K562 (cell line): ENCODE measurements around the gene DRGX. TPM values are rescaled to one million over a fixed set of nuclear protein-coding genes. Genes with fewer than 3 reads are reported as not detected.

Experiments used
- ATAC-seq: fragments of 200-7000 bp; cut with Tn5 transposase; 3 replicates; pipeline ENCODE4 v1.9.1; 2020; ENCODE audit warnings: moderate library complexity
- BruUV-seq: library from RNA; stranded (reverse); fragments of 400-500 nt; replicated peaks from 2 replicates; lab custom pipeline; 2021; lab: Mats Ljungman, UMichigan
- CTCF ChIA-PET: fragments of 300-600 bp; formaldehyde crosslinking; extraction: SDS; loops from one replicate; lab custom pipeline; 2021; ENCODE audit warnings: low intra/inter-chr PET ratio; lab: Yijun Ruan, JAX
- POLR2A ChIA-PET: fragments of 300-600, 350-650 bp; sonication (Branson Sonifier 250); formaldehyde crosslinking; extraction: SDS; loops from one replicate; lab custom pipeline; 2021; ENCODE audit warnings: antibody characterized with exemption, inconsistent platforms; lab: Yijun Ruan, JAX
- DNase-seq, 4 experiments: peaks; one replicate each; pipeline versions ENCODE4 v3.0.0 to v3.0.0-alpha.2; 2011 to 2018; ENCODE audit warnings: low spot score in 3 of 4, mixed read lengths in 3 of 4; ENCODE audit errors: extremely low read depth in 1 of 4
- FAIRE-seq: peaks from 2 replicates; lab custom pipeline; 2011; peaks lifted over from hg19 to GRCh38; lab: Jason Lieb, UNC
- H2AFZ ChIP-seq: 2 replicates; pipeline ENCODE4 v1.6.0; 2011; ENCODE audit warnings: low read depth, low read length, control low read depth, inconsistent platforms
- H3K27ac ChIP-seq: fragments of 200-600 bp; 3 replicates; pipeline ENCODE4 v1.8.0; 2011; ENCODE audit warnings: low read depth, mild to moderate bottlenecking, control low read depth, inconsistent platforms, low read length, moderate library complexity, mixed read lengths; ENCODE audit errors: extremely low read depth
- H3K27me3 ChIP-seq, 2 experiments: fragments of 300-600 bp in 1 of 2; 2 replicates in 1 of 2; 3 replicates in 1 of 2; pipeline versions ENCODE4 v1.6.0 to v1.8.0; 2011; ENCODE audit warnings: inconsistent platforms in 2 of 2, low read length in 2 of 2, mild to moderate bottlenecking in 1 of 2, mixed read lengths in 1 of 2, moderate library complexity in 1 of 2; ENCODE audit not compliant: control insufficient read depth in 2 of 2, insufficient read depth in 2 of 2
- H3K36me3 ChIP-seq: fragments of 300-600 bp; 3 replicates; pipeline ENCODE4 v1.8.0; 2011; ENCODE audit warnings: mild to moderate bottlenecking, low read length, inconsistent platforms; ENCODE audit not compliant: control insufficient read depth, insufficient read depth
- H3K4me1 ChIP-seq, 2 experiments: fragments of 200-600 bp in 1 of 2; replicated peaks in 1 of 2; 2 replicates in 1 of 2; 3 replicates in 1 of 2; pipeline versions ENCODE4 v1.5.1 to v1.8.0; 2011; ENCODE audit warnings: inconsistent platforms in 2 of 2, low read length in 2 of 2, mild to moderate bottlenecking in 1 of 2, mixed read lengths in 1 of 2, moderate library complexity in 1 of 2; ENCODE audit not compliant: control insufficient read depth in 2 of 2, insufficient read depth in 2 of 2
- H3K4me2 ChIP-seq: 2 replicates; pipeline ENCODE4 v1.6.1; 2011; ENCODE audit warnings: low read length, control low read depth, inconsistent platforms, mixed read lengths; ENCODE audit not compliant: insufficient read depth
- H3K4me3 ChIP-seq: fragments of 200-600 bp; sonication (generic), shearing (Covaris generic); 2 replicates; pipeline ENCODE4 v1.5.1; 2016; ENCODE audit warnings: control low read depth, inconsistent platforms
- H3K79me2 ChIP-seq: fragments of 200-600 bp; 3 replicates; pipeline ENCODE4 v1.8.0; 2011; ENCODE audit warnings: low read length, inconsistent platforms; ENCODE audit not compliant: control insufficient read depth, insufficient read depth
- H3K9ac ChIP-seq, 2 experiments: 2 replicates each; pipeline versions ENCODE4 v1.6.0 to v1.6.1; 2011; ENCODE audit warnings: low read depth in 2 of 2, low read length in 2 of 2, control low read depth in 1 of 2, inconsistent platforms in 1 of 2, mild to moderate bottlenecking in 1 of 2, mixed read lengths in 1 of 2; ENCODE audit not compliant: insufficient read depth in 1 of 2
- H3K9me1 ChIP-seq: one replicate; pipeline ENCODE4 v1.6.0; 2011; ENCODE audit warnings: inconsistent platforms, mild to moderate bottlenecking, low read length, moderate library complexity; ENCODE audit not compliant: control insufficient read depth, insufficient read depth
- H3K9me3 ChIP-seq: replicated peaks from 2 replicates; pipeline ENCODE4 v1.5.1; 2011; ENCODE audit warnings: low read depth, low read length, inconsistent platforms; ENCODE audit not compliant: control insufficient read depth, insufficient read depth
- H4K20me1 ChIP-seq: replicated peaks from 2 replicates; pipeline ENCODE4 v1.6.1; 2011; ENCODE audit warnings: low read length, inconsistent platforms, mixed read lengths; ENCODE audit not compliant: control insufficient read depth, insufficient read depth
- CCNT2 ChIP-seq: IDR thresholded peaks from 2 replicates; pipeline ENCODE4 v1.6.1; 2011; ENCODE audit warnings: borderline replicate concordance, low read depth, mild to moderate bottlenecking, moderate library complexity, mixed read lengths, low read length; ENCODE audit not compliant: insufficient read length; ENCODE audit errors: extremely low read depth
- ELF1 ChIP-seq: fragments of 200-800 bp; sonication (Bioruptor generic); IDR thresholded peaks from 2 replicates; pipeline ENCODE4 v1.6.1; 2016; ENCODE audit warnings: missing genetic modification characterization, missing compliant biosample characterization
- ILF3 ChIP-seq: fragments of 450-650 bp; IDR thresholded peaks from 2 replicates; pipeline ENCODE4 v1.6.1; 2018; ENCODE audit warnings: antibody characterized with exemption, mild to moderate bottlenecking, moderate library complexity, borderline replicate concordance
- NCOA1 ChIP-seq: fragments of 450-650 bp; IDR thresholded peaks from 2 replicates; pipeline ENCODE4 v1.6.1; 2016; ENCODE audit warnings: low read depth
- PKNOX1 ChIP-seq: fragments of 450-650 bp; IDR thresholded peaks from 2 replicates; pipeline ENCODE4 v1.6.1; 2016
- RNF219 ChIP-seq: fragments of 250-450 bp; sonication (Bioruptor Pico); IDR thresholded peaks from 2 replicates; pipeline ENCODE4 v1.5.0; 2022; ENCODE audit warnings: mild to moderate bottlenecking
- TARDBP ChIP-seq: fragments of 450-650 bp; IDR thresholded peaks from 2 replicates; pipeline ENCODE4 v1.6.1; 2016
- ZFP30 ChIP-seq: fragments of 250-450 bp; sonication (Bioruptor Pico); IDR thresholded peaks from 2 replicates; pipeline ENCODE4 v1.8.0; 2022; ENCODE audit warnings: moderate library complexity, mild to moderate bottlenecking, inconsistent platforms, borderline replicate concordance
- ZFPM2 ChIP-seq: fragments of 250-450 bp; sonication (Bioruptor Pico); IDR thresholded peaks from 2 replicates; pipeline ENCODE4 v1.5.1; 2022; ENCODE audit warnings: mild to moderate bottlenecking
- ZKSCAN1 ChIP-seq: fragments of 150-350 bp; IDR thresholded peaks from 2 replicates; pipeline ENCODE4 v1.6.1; 2016; ENCODE audit warnings: low read depth, low read length
- ZNF347 ChIP-seq: fragments of 450-650 bp; formaldehyde crosslinking; IDR thresholded peaks from 2 replicates; pipeline ENCODE4 v1.4.0; 2020; ENCODE audit warnings: low read depth, mild to moderate bottlenecking, moderate library complexity
- ZNF436 ChIP-seq: fragments of 250-450, 450-650 bp; sonication (Bioruptor Pico); formaldehyde crosslinking; IDR thresholded peaks from 2 replicates; pipeline ENCODE4 v1.7.0; 2020; ENCODE audit warnings: mild to moderate bottlenecking
- ZNF586 ChIP-seq: fragments of 450-650 bp; formaldehyde crosslinking; conservative IDR thresholded peaks from 2 replicates; pipeline ENCODE4 v1.4.0; 2020; ENCODE audit warnings: mild to moderate bottlenecking, moderate library complexity
- ZNF77 ChIP-seq: fragments of 250-450 bp; sonication (Bioruptor Pico); IDR thresholded peaks from 2 replicates; pipeline ENCODE4 v1.5.0; 2020
- WGBS: fragments of 100-300 bp; shearing (Covaris generic); methylation state at CpG from one replicate; pipeline ENCODE4 v1.1.6; 2016; ENCODE audit warnings: low coverage, mixed read lengths; ENCODE audit not compliant: insufficient coverage; ENCODE audit errors: missing lambda C conversion rate; 5-methylcytosine and 5-hydroxymethylcytosine counted together
- in situ Hi-C: fragments of 300-500 bp; cut with MboI; formaldehyde crosslinking; loops from 4 replicates; pipeline ENCODE4 v1.15.0; 2018; ENCODE audit warnings: inconsistent platforms, mixed read lengths
- intact Hi-C: fragments of 100-400 bp; cut with micrococcal nuclease; formaldehyde crosslinking; loops from 2 replicates; pipeline ENCODE4 v1.14.2; 2022
- polyA plus RNA-seq, 8 experiments: library from polyadenylated mRNA; depleted of rRNA in 4 of 8; stranded (reverse) in 5 of 8; unstranded in 3 of 8; fragments of >200 nt; fragmentation: Nextera tagmentation in 2 of 8; fragmentation: Illumina TruSeq in 1 of 8; extraction: Ambion mirVana in 2 of 8; extraction: Trizol in 1 of 8; gene quantifications; 2 replicates each; pipeline versions ENCODE4 v1.2.1 to v1.2.3, GENCODE V29; 2011 to 2014; ENCODE audit warnings: inconsistent platforms in 1 of 8, missing spikeins in 1 of 8
- total RNA-seq, 7 experiments: library from RNA; depleted of rRNA in 6 of 7; stranded (reverse); fragments of >200 nt in 6 of 7; fragmentation: Illumina TruSeq in 2 of 7; extraction: Trizol in 2 of 7; gene quantifications; 2 replicates each; pipeline versions ENCODE4 v1.2.1 to v1.2.3, GENCODE V29; 2011 to 2021; ENCODE audit warnings: low replicate concordance in 1 of 7
- TF ChIP-seq, protein P1 (sequence below): fragments of 450-650 bp; IDR thresholded peaks from 2 replicates; pipeline ENCODE4 v1.6.1; 2014; ENCODE audit warnings: low read depth, mild to moderate bottlenecking, moderate library complexity, borderline replicate concordance
- TF ChIP-seq, protein P2 (sequence below): IDR thresholded peaks from 2 replicates; pipeline ENCODE4 v1.6.1; 2016; ENCODE audit warnings: missing genetic modification characterization, missing compliant biosample characterization

DRGX gene
- total and polyA plus RNA-seq, 9 of the 15 experiments (the other 6 are each of a cell fraction or from before 2014, with no cell fraction given), result not detected

- TF ChIP-seq TARDBP (no peak), ZFP30 (CRISPR knock-in tag) (no peak)
These were observed 63.1 kb downstream of the DRGX start (continued) for GRCh38 chr10:49332768-49333167.

- ATAC-seq, result no peak
- intact Hi-C loops, result no loop called here
- 7% methylated on average over 4 of the region's 4 CpGs for WGBS
- ChIA-PET POLR2A (interaction anchor here (0.6 kb wide), 1 partner anchor 80 kb away, joined by 3 read pairs; no protein-coding TSS in a partner anchor), CTCF (no interaction called here)
- in situ Hi-C loops, result no loop called here
- no peaks in the 10 kb centered on the region for H3K9me1 ChIP-seq
- no peaks in the 10 kb centered on the region for H3K79me2 ChIP-seq
- H3K4me1 ChIP-seq, result no peaks in the 10 kb centered on the region
- no peaks in the 10 kb centered on the region for H3K9me3 ChIP-seq
- no peaks in the 10 kb centered on the region for H4K20me1 ChIP-seq
- no TSS peak for BruUV-seq
- H3K27ac ChIP-seq, result no peak overlapping the region
- DNase-seq, result no peak
- H3K27me3 ChIP-seq, result peaks cover 2 to 13% of the 10 kb centered on the region in 2 experiments; a peak in 1 of 5 replicates
- H2AFZ ChIP-seq, result no peak overlapping the region
- H3K4me3 ChIP-seq, result no peak overlapping the region
- H3K36me3 ChIP-seq, result no peaks in the 10 kb centered on the region
- no peak overlapping the region for H3K9ac ChIP-seq
- no peak for TF ChIP-seq ILF3
- no peak for TF ChIP-seq ZNF586 (CRISPR knock-in tag)
- TF ChIP-seq ZNF436 (CRISPR knock-in tag), result no peak
- no peak for TF ChIP-seq RNF219 (CRISPR knock-in tag)
- no peak for TF ChIP-seq ZFPM2 (CRISPR knock-in tag)
- TF ChIP-seq ZNF347 (CRISPR knock-in tag), result no peak
- TF ChIP-seq ZNF77, result no peak
- no peak for TF ChIP-seq ELF1
- TF ChIP-seq, protein P1, sequence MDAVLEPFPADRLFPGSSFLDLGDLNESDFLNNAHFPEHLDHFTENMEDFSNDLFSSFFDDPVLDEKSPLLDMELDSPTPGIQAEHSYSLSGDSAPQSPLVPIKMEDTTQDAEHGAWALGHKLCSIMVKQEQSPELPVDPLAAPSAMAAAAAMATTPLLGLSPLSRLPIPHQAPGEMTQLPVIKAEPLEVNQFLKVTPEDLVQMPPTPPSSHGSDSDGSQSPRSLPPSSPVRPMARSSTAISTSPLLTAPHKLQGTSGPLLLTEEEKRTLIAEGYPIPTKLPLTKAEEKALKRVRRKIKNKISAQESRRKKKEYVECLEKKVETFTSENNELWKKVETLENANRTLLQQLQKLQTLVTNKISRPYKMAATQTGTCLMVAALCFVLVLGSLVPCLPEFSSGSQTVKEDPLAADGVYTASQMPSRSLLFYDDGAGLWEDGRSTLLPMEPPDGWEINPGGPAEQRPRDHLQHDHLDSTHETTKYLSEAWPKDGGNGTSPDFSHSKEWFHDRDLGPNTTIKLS, result no peak
- no peak for TF ChIP-seq CCNT2
- TF ChIP-seq, protein P2, sequence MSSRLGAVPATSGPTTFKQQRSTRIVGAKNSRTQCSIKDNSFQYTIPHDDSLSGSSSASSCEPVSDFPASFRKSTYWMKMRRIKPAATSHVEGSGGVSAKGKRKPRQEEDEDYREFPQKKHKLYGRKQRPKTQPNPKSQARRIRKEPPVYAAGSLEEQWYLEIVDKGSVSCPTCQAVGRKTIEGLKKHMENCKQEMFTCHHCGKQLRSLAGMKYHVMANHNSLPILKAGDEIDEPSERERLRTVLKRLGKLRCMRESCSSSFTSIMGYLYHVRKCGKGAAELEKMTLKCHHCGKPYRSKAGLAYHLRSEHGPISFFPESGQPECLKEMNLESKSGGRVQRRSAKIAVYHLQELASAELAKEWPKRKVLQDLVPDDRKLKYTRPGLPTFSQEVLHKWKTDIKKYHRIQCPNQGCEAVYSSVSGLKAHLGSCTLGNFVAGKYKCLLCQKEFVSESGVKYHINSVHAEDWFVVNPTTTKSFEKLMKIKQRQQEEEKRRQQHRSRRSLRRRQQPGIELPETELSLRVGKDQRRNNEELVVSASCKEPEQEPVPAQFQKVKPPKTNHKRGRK (tag), result no peak
- TF ChIP-seq PKNOX1, result no peak
- TF ChIP-seq ZKSCAN1, result no peak
- TF ChIP-seq NCOA1, result no peak
- H3K4me2 ChIP-seq, result no peak overlapping the region
- FAIRE-seq, result no peak
These were observed 63.6 kb downstream of the DRGX start for GRCh38 chr10:49332333-49332732.
